Hepatocyte (in vitro differentiated cells): ENCODE measurements around the gene CNGA3.

ENCODE experiments used
- EZH2 ChIP-seq: fragments of 200-600 bp; sonication (generic); IDR thresholded peaks from 2 replicates; pipeline ENCODE4 v1.6.1; 2016; ENCODE audit warnings: antibody characterized with exemption, mild to moderate bottlenecking, borderline replicate concordance
- TF ChIP-seq, protein P1 (sequence below): fragments of 200-600 bp; sonication (generic); IDR thresholded peaks from 2 replicates; pipeline ENCODE4 v1.5.1; 2016; ENCODE audit warnings: antibody characterized with exemption, mild to moderate bottlenecking; ENCODE audit not compliant: poor library complexity

DNA sequence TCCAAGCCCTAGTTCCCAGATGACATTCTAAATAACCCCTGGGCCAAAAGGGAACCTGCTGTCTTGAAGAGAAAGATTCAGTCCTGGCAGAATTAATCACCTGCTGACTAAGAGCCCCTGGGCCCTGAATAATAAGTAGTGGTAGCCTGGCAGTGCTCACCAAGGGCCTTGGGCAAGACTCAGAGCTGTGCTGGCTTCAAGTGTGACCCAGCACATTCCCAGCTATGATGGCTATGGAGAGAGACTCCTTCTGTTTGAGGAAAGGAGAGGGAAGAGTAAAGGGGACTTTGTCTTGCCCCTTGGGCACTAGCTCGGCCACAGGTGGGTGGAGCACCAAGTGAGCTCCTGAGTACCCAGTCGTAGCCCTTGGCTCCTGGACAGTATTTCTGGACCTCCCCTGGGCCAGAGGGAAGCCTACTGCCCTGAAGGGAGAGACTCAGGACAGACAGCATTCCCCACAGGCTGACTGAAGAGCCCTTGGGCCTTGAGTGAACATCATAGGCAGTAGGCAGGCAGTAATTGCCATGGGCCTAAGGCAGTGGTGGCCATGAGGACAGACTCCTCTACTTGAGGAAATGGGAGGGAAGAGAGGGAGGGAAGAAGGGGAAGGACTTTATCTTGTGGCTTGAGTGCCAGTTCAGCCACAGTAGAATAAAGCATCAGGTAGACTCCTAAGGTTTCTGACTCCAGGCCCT is 58.4 kb downstream of the CNGA3 start:
- TF ChIP-seq, protein P1, sequence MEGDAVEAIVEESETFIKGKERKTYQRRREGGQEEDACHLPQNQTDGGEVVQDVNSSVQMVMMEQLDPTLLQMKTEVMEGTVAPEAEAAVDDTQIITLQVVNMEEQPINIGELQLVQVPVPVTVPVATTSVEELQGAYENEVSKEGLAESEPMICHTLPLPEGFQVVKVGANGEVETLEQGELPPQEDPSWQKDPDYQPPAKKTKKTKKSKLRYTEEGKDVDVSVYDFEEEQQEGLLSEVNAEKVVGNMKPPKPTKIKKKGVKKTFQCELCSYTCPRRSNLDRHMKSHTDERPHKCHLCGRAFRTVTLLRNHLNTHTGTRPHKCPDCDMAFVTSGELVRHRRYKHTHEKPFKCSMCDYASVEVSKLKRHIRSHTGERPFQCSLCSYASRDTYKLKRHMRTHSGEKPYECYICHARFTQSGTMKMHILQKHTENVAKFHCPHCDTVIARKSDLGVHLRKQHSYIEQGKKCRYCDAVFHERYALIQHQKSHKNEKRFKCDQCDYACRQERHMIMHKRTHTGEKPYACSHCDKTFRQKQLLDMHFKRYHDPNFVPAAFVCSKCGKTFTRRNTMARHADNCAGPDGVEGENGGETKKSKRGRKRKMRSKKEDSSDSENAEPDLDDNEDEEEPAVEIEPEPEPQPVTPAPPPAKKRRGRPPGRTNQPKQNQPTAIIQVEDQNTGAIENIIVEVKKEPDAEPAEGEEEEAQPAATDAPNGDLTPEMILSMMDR = no peak
- no peak for TF ChIP-seq EZH2
